ENCODE data around the gene FBXO11. TPM values are rescaled to one million over a fixed set of nuclear protein-coding genes. Genes with fewer than 3 reads are reported as not detected.

The FBXO11 gene
- total and polyA plus RNA-seq, 10 of the 15 experiments (the other 5 are each of a cell fraction or from before 2014, with no cell fraction given) = 5.9 to 38.9 (median 22.5) TPM

DNA sequence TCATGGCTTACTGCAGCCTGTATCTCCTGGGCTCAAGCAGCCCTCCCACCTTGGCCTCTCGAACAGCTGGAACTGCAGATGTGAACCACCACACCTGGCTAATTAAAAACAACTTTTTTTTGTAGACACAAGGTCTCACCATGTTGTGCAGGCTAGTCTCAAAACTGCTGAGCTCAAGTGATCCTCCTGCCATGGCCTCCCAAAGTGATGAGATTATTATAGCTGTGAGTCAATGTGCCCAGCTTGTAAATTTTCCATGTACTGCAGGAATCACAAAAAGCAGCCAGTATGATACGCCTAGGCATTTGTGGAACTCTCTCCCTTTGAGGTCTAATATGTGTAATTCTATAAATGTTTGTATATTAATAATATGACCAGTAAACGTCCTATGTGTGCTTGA lies 63.5 kb downstream of the FBXO11 start (continued):
- TF ChIP-seq PAX5 (IDR thresholded peaks at IDR 0.05; ENCODE audit: borderline replicate concordance, low read depth, low read length) (no peak), ZNF217 (IDR thresholded peaks at IDR 0.05) (no peak), RBBP5 (conservative IDR thresholded peaks at IDR 0.05) (no peak), CHD2 (IDR thresholded peaks at IDR 0.05; ENCODE audit: borderline replicate concordance, low read depth, low read length) (no peak), RAD21 (IDR thresholded peaks at IDR 0.05; ENCODE audit: insufficient read depth, low read depth, low read length) (no peak), NBN (IDR thresholded peaks at IDR 0.05) (no peak), ZBED1 (IDR thresholded peaks at IDR 0.05; ENCODE audit: borderline replicate concordance) (no peak), NR2C2 (IDR thresholded peaks at IDR 0.05; ENCODE audit: borderline replicate concordance, control insufficient read depth, insufficient read length, low read depth) (no peak), CHD4 (IDR thresholded peaks at IDR 0.05) (no peak), YBX1 (IDR thresholded peaks at IDR 0.05) (no peak)
- TF ChIP-seq, protein P1, sequence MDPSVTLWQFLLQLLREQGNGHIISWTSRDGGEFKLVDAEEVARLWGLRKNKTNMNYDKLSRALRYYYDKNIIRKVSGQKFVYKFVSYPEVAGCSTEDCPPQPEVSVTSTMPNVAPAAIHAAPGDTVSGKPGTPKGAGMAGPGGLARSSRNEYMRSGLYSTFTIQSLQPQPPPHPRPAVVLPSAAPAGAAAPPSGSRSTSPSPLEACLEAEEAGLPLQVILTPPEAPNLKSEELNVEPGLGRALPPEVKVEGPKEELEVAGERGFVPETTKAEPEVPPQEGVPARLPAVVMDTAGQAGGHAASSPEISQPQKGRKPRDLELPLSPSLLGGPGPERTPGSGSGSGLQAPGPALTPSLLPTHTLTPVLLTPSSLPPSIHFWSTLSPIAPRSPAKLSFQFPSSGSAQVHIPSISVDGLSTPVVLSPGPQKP (IDR thresholded peaks at IDR 0.05; ENCODE audit: low read depth, low read length) = no peak

DNA sequence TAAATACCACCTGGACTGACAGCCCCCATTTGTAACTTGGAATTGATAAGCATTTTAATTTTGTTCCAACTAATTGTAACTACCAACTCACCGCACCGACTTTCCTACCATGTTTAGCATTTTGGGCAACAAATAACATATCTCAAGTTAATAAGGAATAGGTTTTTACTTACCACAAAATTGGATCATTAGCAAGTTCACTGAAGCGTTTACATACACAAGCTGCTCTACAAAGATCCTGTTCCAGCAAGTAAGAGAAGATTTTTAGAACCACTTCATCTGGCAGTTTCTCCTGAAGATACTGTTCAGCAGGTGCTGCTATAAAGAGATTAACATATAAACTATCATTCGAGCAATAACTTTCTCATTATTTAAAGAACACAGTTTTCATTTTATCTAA lies 67.6 kb downstream of the FBXO11 start:
- Histone ChIP-seq H3K27ac (ENCODE audit: control insufficient read depth, insufficient read depth) (no peak overlapping the region), H3K79me2 (ENCODE audit: control insufficient read depth, insufficient read depth, low read length) (peaks cover 7% of the 10 kb centered on the region), H3K36me3 (ENCODE audit: control insufficient read depth in 2 of 2, insufficient read depth in 2 of 2, low read length in 1 of 2) (peaks cover 5 to 38% of the 10 kb centered on the region in 2 experiments), H3K4me1 (ENCODE audit: control insufficient read depth, insufficient read depth, low read length) (peaks cover 5% of the 10 kb centered on the region; the same call in 1 of the 2 replicates), H2AFZ (ENCODE audit: control insufficient read depth, low read depth, low read length) (no peak overlapping the region), H3K4me2 (ENCODE audit: control insufficient read depth, insufficient read depth) (no peak overlapping the region), H3K4me3 (no peak overlapping the region), H3K9ac (ENCODE audit: control insufficient read depth, insufficient read depth, low read length) (no peak overlapping the region), H4K20me1 (ENCODE audit: control insufficient read depth, insufficient read depth) (no peaks in the 10 kb centered on the region), H3K9me3 (replicated peaks; ENCODE audit: control insufficient read depth, insufficient read depth, low read length) (peaks cover 2% of the 10 kb centered on the region; the same call in 2 of the 3 replicates), H3K27me3 (replicated peaks in 1 of 2; ENCODE audit: control insufficient read depth in 2 of 2, insufficient read depth in 2 of 2, low read length in 1 of 2) (no peaks in the 10 kb centered on the region)
- intact Hi-C loops (cut with micrococcal nuclease; ENCODE audit: unreplicated experiment) (no loop called here), in situ Hi-C loops (cut with MboI) (no loop called here)
- DNase-seq (ENCODE audit: low read depth, low spot score) (no peak), ATAC-seq (no peak), FAIRE-seq (no peak)
- ChIA-PET SMC1A (ENCODE audit: uncharacterized antibody, unreplicated experiment) (interaction anchor here (1.0 to 1.3 kb wide), 3 partner anchors 19 to 70 kb away, joined by 3 to 4 read pairs (median 3); partner anchors contain the start of gene FBXO11), POLR2A (no interaction called here), CTCF (no interaction called here), RAD21 (ENCODE audit: unreplicated experiment) (no interaction called here)
- WGBS (ENCODE audit: insufficient coverage, insufficient replicate concordance, low lambda C conversion rate, missing lambda C conversion rate) = 99% methylated on average over 4 of the region's 4 CpGs
- BruUV-seq (replicated peaks) = TSS peak; percentile 22
- TF ChIP-seq KAT2A (conservative IDR thresholded peaks at IDR 0.05; ENCODE audit: control insufficient read depth, low read depth, low read length) (no peak), FOXM1 (IDR thresholded peaks at IDR 0.05; ENCODE audit: low read depth, low read length) (no peak), EED (IDR thresholded peaks at IDR 0.05; ENCODE audit: low read depth) (no peak), FOS (IDR thresholded peaks at IDR 0.05; ENCODE audit: borderline replicate concordance, extremely low read depth, insufficient read length) (no peak), IKZF2 (IDR thresholded peaks at IDR 0.05) (no peak), SP1 (IDR thresholded peaks at IDR 0.05; ENCODE audit: low read depth, low read length) (no peak), SPI1 (IDR thresholded peaks at IDR 0.05; ENCODE audit: borderline replicate concordance, insufficient read depth, low read depth, low read length) (no peak), YY1 (IDR thresholded peaks at IDR 0.05; ENCODE audit: low read depth, low read length) (no peak), ESRRA (IDR thresholded peaks at IDR 0.05; ENCODE audit: low read length) (no peak), POLR2A (IDR thresholded peaks at IDR 0.05; ENCODE audit: low read depth, low read length) (no peak), SMAD1 (IDR thresholded peaks at IDR 0.05; ENCODE audit: low read depth, partially characterized antibody) (no peak)
- TF ChIP-seq, protein P2, sequence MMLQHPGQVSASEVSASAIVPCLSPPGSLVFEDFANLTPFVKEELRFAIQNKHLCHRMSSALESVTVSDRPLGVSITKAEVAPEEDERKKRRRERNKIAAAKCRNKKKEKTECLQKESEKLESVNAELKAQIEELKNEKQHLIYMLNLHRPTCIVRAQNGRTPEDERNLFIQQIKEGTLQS (IDR thresholded peaks at IDR 0.05; ENCODE audit: borderline replicate concordance, extremely low read depth, low read depth, low read length) = no peak
- TF ChIP-seq, protein P3, sequence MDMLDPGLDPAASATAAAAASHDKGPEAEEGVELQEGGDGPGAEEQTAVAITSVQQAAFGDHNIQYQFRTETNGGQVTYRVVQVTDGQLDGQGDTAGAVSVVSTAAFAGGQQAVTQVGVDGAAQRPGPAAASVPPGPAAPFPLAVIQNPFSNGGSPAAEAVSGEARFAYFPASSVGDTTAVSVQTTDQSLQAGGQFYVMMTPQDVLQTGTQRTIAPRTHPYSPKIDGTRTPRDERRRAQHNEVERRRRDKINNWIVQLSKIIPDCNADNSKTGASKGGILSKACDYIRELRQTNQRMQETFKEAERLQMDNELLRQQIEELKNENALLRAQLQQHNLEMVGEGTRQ (IDR thresholded peaks at IDR 0.05; ENCODE audit: borderline replicate concordance, low read depth, low read length) = no peak
- TF ChIP-seq, protein P4, sequence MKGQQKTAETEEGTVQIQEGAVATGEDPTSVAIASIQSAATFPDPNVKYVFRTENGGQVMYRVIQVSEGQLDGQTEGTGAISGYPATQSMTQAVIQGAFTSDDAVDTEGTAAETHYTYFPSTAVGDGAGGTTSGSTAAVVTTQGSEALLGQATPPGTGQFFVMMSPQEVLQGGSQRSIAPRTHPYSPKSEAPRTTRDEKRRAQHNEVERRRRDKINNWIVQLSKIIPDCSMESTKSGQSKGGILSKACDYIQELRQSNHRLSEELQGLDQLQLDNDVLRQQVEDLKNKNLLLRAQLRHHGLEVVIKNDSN (IDR thresholded peaks at IDR 0.05; ENCODE audit: borderline replicate concordance, extremely low read length, insufficient read depth, low read depth, low read length) = no peak

Measured in GM12878 (cell line).